Hematopoietic multipotent progenitor cell treated with erythropoietin and hydrocortisone succinate and interleukin-3 and kit ligand, for 8 days (in vitro differentiated cells): ENCODE data around the gene FLAD1.

ENCODE experiments used
- DNase-seq: peaks from one replicate; pipeline ENCODE4 v3.0.0-alpha.2; 2015

The FLAD1 gene

DNA sequence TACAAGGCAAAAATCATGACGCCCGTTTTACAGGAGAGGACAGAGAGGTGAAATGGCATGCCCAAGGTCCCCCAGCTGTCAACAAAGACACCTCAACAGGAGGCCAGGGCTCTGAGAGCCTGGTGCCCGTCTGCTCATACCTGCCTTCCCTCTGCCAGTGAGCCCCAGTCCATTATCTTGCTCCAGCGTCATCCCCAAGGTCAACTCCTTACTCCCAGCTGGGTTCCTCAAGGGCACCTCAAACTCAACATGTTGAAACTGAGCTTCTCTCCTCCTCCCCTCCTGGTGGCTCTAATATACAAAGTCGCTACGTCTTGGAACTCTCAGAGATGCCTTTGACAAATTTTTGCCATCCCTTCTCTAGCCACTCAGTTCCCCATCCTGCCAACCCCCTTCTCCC, 30.5 kb upstream of the FLAD1 start:
- no peak for DNase-seq

DNA sequence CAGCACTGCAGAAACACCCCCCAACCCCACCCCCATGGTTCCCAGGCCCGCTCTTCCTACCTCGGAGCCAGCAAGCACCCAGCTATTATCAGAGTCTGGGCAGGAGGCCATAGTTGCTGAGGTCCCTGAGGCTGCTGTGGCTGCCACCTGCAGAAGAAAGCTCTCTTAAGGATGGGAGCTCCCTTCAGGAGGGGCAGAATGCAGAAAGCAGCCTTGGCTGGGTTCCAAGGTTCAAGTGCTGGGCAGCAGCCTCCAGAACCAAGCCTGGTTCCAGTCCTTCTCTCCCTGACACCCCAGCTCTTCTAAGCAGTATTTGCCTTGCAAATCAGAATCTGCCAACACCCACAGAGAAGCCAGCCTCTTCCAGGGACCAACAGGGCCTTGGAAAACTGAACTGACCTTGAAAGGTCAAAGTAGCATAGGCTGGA, 29.5 kb upstream of the FLAD1 start:
- DNase-seq, result no peak

DNA sequence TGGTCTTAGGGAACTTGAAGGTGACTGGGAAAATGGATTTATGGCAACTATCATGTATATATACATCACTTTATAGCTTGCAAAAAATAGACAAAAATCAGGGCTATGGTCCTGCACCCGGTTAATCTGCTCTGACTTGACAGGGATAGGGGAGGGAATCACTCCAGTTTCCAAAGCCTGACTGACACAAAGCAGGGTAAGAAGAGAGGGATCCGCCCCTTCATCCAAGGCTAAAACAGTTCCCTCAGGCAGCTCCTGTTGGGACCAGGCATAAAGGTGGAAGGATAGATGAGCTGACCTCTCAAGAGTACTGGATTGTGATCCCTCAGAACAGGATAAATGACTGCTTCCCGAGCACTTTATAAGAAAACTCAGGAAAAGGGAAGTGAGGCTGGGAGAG, 28.6 kb upstream of the FLAD1 start:
- no peak for DNase-seq

DNA sequence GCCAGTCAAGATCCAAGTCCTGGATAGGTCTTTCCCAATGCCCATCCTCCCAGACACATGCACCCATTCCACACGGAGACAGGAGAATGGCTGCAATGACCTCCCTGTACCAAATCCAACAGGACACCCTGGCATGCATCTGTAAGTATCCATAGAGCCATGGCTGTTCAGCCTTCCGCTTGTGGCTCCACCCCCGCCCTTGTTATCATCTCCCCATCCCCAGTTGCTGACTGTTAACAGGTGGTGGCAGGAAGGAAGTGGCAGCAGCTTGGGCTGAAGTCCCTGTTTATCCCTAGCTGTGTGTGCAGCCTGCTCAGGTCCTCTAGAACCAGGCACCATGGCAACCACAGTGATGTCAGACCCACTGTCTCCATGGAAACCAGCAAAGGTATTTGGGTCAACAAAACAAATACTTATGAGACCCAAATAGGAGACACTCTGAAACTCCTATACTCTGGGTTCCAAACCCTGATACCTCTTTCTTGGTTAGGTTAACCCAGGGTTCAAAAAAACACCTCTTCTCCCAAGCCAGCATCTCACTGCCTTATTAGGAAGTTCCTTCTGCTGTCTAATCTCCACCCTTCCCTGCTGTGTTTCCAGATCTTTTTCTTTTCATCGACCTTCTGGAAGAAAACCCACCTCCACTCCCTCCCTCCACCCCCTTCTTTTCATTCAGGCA, 28.0 kb upstream of the FLAD1 start:
- DNase-seq, result peak; percentile 79

DNA sequence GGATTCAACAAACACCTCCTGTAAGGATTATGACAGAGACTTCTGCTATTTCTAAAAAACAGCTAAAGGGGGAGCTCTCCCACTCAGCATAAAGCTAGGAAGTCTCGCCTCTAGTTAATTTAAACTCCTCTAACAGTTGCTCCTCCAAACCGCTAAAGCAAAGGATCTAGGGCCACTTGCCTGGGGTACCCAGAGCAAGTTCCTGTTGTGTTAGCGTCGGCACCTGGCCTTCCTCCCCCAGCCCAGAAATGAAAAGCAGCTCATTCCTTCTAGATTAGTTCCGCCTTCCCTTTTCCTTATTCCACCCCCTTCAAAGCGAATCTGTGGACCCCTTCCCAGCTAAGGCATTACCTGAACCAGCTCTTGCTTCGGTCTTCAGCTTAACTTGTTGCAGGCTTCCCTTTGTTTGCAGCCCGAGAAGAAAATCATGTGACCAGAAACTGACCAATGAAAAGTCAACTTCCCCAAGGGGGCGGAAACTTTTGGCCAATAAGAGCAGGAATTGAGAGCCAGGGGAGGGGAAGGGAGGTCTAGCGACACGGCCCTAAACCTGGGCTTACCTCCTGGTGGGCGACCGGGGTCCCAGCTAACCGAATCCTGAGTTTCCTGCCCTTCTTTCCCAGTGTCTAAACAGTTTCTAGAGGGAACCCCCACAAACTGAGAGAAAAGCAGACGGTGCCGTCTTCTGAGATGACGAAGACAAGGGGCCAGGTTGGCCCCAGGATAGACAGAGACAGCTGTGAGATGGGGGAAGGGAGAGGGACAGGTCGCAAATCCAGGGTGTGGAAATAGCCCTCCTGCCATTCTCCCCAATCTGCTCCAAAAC, 27.2 kb upstream of the FLAD1 start, which contains the start of gene PBXIP1:
PBXIP1 (minus strand) TSS at position 382 of the 826 bp plus-strand sequence. CDS start 2,378 bp downstream, outside the sequence.
- DNase-seq, result peak; percentile 96

DNA sequence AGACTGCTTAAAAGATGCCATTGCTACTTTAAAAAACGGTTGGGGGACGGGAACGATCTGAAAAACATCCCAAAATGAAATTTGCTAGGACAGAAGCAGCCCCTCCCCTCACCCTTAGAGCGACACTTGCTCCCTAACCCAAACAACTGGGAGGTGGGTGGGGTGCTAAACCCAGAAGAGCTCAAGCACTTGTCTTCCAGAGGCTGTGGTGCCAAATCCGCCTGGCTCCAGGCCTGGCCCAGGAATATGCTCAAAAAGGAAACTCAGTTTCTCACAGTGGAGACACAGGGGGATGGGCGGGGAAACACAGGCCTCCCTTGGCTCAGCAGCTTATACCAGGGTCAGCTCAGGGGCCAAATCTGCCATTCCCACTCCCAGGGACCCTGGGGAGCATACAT, 26.6 kb upstream of the FLAD1 start:
- DNase-seq, result no peak

DNA sequence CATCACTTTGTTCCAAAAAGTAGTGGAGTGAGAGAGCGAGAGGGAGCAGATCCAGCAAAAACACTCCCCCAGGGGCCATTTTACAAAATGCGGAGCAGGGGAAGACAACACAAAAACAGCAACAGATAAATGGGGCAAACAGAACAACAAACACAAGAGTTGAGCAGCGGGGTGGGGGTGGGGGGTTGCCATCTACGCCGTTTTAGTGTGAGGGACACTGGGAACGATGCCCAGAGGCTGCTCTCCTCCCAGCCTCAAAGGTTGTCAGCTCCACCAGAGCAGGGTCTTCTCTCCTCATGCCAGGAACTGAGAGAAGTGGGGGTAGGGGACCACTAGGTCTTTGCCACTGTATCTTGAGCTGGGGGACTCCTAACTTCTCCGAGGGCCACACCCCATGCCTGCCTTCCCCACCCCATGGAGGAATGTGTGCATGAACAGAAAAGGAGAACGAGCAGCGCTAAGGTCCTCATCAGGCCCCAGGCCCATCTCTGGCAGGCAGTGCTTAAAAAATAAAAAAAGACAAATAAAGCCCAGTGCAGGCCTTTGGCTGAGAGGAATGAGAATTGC, 26.0 kb upstream of the FLAD1 start:
- DNase-seq, result no peak

DNA sequence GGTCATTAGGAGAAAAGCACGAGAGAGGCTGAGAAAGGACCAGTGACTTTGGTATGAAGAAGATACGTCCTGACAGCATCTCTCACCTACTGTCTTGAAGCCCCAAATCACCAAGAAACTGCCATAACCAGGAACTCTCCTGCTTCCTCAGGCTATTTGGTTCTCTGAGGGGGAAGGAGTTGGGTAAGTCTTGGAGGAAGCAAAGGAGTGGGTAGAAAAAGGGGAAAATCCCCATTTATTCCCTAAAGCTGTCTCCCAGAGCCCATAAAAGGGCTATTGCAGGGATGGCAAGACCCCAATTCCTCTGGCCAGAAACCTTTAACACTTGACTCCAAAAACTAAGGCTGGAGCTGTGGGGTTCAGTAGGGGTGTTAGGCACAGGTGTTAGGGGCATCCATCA, 25.1 kb upstream of the FLAD1 start:
- no peak for DNase-seq

DNA sequence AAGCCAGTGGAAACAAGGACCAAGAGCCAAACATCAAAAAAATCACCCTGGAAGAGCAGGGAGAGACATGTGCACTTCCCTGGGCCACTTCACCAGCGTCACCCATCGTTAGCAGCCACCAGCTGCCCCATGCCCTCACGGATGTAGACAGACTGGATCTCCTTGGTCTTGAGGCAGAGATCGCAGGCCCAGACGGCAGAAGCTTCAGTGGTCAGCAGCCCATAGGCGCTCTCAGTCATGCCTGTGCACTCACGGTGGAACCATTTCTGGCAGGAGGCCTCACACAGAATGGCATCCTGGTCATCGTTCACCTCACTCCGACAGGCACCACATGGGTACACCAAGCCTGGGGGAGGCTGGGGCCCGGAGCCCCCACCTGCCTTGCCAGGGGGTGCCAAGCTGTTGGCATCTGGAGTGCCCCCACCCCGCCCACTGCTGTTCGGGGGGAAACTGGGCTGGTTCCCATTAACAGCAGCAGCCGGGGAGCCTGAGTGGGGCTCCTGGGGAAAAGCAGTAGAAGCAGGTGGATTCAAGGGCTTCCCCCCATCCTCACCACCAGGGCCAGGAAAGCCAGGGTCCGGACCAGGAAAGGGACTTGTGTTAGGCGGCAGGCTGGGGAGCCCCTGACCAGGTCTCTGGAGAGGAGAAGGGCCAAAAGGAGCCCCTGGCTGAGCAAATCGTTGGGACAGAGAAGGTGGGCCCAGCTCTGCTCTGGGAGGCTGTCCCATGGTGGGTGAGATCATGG, 24.3 kb upstream of the FLAD1 start:
- no peak for DNase-seq

DNA sequence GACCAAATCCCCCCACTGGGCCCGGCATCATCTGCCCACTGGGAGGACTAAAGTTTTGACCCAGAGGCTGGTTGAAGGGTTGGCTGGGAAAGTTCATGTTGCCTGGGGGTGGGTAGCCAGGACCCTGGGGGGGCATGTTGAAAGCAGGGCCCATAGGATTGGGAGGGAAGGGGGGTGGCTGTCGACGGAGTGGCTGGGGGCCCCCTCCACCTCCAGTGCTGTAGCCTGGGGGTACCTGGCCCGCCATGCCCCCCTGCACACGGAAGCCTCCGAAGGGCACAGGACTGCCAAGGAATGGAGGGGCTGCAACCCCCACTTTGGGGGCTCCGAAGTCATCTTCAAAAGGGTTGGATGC, 23.7 kb upstream of the FLAD1 start:
- no peak for DNase-seq

DNA sequence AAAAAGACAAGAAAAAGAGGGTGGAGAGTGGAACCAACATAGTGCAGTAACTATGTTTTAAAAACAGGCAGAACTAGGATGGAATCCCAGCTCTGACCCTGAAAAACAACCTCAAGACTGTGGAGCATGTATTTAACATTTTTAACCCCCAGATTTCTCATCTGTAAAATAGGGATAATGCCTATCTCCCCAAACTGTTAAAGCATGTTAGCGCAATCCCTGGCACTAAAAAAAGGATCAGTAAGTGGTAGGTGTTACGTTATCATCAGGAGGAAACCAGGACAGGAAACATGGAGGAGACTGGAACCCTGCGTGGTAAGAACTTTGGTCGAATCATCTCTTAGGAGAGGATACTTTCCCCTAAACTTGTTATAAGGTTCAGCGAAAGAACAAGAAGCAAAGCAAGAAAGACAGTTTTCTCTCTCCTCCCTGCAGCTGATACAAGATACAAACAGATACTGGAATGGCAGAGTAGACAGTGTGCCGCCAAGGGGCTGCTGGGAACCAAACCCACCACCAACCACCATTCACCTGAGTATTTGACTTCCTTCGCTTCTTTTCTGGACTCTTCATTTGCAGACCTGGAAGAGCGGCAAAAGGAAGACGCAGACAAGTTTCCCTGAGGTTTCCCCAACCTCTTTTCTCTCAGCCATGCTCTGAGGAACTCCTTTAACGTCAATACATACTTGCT, 22.6 kb upstream of the FLAD1 start:
- no peak for DNase-seq

DNA sequence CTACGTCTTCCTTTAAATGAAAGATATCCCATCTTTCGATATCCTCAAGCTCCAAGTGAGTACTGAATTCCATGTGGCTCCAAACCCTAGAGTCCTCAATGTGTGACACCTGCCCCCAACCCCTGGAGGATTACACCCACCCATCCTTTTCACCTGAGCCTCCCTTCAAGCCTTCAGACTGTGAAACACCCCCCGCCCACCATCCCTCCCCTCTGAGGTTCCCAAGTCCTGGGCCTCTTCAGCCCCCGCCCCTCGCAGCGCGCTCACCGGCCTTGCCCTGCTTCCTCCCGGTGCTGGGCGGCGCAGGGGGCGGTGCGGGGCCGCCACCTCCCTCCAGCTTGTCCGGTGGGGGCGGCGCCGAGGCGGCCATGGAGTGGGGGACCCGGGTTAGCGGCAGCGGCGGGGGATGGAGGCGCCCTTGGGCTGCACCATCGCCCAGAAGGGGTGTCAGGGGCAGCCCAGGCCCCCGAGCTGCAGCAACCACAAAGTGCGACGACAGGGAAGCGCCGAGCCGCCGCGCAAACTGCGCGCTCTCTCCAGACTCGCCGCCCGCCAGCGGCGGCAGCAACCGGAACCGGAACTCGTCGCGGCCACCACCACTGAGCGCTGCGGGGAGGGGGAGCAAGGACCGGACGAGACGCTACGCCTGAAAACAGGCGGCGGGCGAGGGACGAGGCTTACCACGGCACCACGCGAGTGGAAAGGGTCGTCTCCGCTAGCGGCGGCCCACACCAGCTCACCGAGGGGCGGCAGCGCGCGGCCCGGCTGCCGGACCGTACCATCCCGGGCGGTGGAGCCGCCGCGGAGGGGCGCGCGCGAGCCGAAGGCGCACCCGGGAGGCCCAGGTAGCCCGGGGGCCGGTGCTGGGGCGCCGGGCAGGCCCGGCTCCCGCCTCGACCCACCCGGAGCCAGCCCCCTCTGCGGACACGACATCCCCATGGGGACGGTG, 21.7 kb upstream of the FLAD1 start, which contains the start of gene PYGO2:
PYGO2 (minus strand) TSS at position 576 of the 949 bp plus-strand sequence; CDS start at position 370, 206 bp downstream.
- DNase-seq, result peak; percentile 75

DNA sequence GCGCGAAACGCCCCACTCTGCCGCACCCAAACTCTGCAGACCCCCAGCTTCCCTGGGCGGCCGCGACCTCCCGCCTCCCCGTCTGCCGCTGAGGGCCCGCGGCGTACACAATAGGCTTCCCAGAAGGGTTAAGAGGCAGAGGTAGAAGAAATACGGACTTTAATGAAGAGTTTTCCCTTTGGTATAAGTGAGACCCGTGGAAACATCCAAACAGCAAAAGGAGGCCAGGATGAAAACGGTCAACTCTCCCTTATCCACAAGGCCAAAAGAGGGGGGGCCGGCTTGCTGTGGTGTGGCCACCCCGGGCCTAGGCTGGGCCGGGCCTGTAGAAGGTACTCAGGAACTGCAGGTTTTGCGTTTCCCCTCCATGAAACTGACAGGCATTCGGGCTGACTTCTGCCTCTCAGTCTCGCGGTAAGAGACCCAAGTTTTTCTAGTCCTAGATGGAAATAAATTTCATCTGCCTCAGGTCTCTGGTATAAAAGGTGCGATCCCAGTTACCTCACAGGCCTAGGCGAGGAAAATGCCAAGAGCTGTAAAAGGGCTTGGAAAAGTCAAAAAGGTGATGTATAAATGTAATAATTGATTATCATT, 20.9 kb upstream of the FLAD1 start:
- DNase-seq, result peak; percentile 56

DNA sequence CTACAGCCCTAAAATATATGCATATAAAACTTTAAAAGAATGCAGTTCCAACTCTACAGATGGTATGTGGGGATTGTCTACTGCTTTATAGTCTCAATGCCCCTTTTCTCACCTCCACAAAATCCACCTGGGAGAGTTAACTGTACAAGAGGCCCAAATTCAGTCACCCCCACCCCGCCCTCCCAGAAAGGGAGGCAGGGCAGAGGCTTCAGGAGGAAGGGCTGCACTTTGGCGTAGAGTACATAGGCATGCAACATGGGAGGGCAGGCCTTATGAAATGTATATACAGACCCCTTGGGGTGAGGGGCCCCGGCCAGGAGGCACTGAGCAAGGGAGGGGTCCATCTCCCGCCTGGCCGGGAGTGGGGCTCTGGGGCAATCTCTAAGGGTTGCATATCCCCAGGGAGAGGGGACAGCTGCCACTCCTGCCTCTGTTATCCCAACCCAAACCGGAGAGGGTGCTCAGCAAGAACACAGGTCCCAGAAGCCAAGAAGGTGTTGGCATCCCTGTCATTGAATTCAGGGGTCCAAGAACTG, 20.3 kb upstream of the FLAD1 start:
- DNase-seq, result no peak

DNA sequence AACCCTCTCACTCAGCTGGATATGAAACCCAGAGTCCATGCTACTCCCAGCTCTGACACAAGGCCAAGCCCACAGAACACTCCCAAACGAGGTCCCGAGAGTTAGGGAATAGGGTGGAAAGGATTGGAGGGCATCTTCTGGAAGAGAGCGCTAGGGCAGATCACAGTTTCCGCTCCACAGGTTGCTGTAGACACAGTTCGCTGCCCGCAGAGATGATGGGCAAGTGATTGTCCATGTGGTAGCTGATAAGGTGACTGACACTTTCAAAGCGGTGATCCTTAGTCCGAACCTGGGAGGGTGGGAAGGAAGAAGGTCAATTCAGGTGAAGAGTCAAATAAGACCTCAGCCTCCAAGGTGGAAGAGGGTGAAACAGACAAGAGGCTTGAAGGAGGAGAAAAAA, 19.5 kb upstream of the FLAD1 start:
- DNase-seq, result no peak

DNA sequence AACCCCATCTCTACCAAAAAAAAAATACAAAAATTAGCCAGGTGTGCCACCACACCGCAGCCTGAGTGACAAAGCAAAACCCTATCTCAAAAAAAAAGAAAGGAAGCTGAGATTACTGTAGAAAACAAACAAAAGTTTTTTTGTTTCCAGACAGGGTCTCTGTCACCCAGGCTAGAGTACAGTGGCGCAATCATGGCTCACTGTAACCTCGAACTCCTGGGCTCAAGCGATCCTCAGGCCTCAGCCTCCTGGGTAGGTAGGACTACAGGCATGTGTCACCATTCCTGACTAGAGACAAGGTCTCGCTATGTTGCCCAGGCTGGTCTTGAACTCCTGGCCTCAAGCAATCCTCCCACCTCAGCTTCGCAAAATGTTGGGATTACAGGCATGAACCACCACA, 18.8 kb upstream of the FLAD1 start:
- DNase-seq, result no peak

DNA sequence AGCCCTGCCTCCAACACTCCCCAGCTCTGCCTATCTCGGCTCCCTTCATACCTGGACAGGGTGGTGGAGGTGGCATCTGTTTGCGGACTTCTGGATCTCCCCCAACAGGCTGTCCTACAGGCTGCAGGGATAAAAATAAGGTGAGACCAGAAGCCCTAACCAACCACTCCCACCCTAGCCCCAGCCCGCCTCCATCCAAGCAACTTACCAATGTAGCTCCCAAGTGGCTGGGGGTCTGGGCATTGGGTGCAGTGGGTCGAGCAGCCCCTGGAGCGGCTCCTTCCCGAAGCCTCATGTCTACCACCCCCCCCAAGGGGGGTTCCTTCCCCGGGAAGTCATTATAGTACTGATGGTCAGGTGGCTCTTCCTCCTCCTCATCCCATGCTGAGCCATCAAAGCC, 17.0 kb upstream of the FLAD1 start:
- DNase-seq, result no peak

DNA sequence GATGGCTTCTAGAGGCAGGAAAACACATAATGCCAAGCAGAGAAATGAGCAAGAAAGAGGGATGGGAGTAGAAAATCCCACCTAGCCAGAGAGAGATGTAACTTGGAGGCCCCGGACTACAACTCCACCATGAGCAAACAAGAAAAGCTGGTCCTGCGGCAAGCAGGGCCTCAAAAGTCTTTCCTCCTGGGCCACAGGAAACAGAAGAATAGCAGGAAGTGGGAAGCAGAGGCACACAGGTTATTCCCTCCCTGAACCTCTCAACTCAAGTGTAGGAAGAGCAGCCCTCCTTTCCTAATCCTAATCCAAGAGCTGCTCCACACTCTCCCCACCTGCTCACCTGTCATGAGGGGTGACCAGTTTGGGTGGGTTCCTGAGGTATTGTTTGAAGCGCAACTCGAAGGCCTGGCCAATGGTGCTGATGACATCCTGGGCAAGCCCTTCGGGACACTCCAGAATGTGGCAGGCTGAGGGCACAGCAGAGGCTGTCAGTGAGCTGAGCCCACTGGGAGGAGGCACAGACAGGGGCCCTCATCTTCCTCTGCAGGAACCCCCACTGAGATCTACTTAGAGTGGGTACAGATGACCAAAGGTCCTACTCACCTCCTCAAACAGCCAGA, 15.7 kb upstream of the FLAD1 start:
- DNase-seq, result no peak

DNA sequence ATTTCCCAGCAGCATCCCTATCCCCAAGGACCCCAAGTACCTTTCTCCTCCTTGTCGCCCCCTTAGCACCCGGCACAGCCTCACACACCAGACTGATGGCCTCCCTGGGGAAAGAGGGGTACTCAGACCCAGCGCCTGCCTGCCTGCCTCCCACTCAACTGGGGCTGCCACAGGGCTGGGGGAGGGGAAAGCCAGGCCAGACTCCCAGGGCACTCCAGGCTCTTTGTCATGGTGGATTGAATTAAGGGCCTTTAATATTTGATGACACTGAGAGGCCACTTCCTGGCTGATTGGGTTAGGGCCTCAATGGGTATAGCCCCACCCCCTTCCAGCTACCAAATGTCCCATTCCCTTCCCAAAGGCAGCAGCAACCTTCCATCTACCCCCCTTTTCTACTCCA, 14.4 kb upstream of the FLAD1 start:
- DNase-seq, result no peak

DNA sequence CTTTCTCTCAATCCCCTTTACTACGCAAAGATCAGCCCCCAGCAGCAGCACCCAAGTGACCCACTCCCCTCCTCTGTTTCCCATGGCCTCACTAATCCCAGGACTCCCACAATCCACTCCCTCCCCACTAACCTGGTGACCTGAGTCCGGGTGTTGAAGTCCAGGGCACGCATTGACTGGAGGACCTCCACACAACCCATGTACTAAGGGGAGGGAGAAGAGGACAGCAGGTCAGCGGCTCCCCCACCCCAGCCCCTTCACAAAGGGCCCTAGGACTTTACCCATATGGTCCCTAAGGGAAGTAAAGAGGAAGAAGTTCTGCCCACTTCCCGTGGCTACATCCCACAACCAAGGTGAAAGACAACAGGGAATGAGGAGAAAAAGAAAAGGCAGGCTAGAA, 13.9 kb upstream of the FLAD1 start:
- no peak for DNase-seq
